A673 (cell line): ENCODE data around the gene PRKCB. TPM values are rescaled to one million over a fixed set of nuclear protein-coding genes. Genes with fewer than 3 reads are reported as not detected.

Source experiments
- BruUV-seq: library from RNA; stranded (reverse); fragments of 400-500 nt; replicated peaks from 2 replicates; lab custom pipeline; 2021; lab: Mats Ljungman, UMichigan
- CTCF ChIA-PET: fragments of 300-600 bp; sonication (Branson Sonifier 250); formaldehyde crosslinking; loops from one replicate; lab custom pipeline; 2022; ENCODE audit warnings: antibody characterized with exemption; lab: Charles Lee
- POLR2A ChIA-PET: fragments of 300-600 bp; sonication (Branson Sonifier 250); formaldehyde crosslinking; loops from one replicate; lab custom pipeline; 2022; ENCODE audit warnings: antibody characterized with exemption; ENCODE audit not compliant: low non-redundant PET; lab: Charles Lee
- DNase-seq: peaks from one replicate; pipeline ENCODE4 v3.0.0-alpha.2; 2015; ENCODE audit warnings: low spot score
- H3K27ac ChIP-seq: fragments of 200-600 bp; sonication (generic); 2 replicates; pipeline ENCODE4 v1.5.1; 2016; ENCODE audit warnings: mixed run types, low read depth, mild to moderate bottlenecking, mixed read lengths, antibody characterized with exemption, low read length; ENCODE audit not compliant: poor library complexity, severe bottlenecking
- H3K27me3 ChIP-seq: fragments of 200-600 bp; sonication (generic); replicated peaks from 2 replicates; pipeline ENCODE4 v1.6.1; 2017; ENCODE audit warnings: mixed run types, low read depth, mild to moderate bottlenecking, mixed read lengths, antibody characterized with exemption, low read length; ENCODE audit not compliant: insufficient read depth, poor library complexity
- H3K36me3 ChIP-seq: fragments of 200-600 bp; sonication (generic); 2 replicates; pipeline ENCODE4 v1.6.1; 2016; ENCODE audit warnings: mixed run types, mild to moderate bottlenecking, mixed read lengths, antibody characterized with exemption, low read length; ENCODE audit not compliant: insufficient read depth, poor library complexity, severe bottlenecking
- H3K4me1 ChIP-seq: fragments of 200-600 bp; sonication (generic); 2 replicates; pipeline ENCODE4 v1.6.1; 2017; ENCODE audit warnings: mixed run types, mild to moderate bottlenecking, mixed read lengths, antibody characterized with exemption, low read length; ENCODE audit not compliant: insufficient read depth, poor library complexity, severe bottlenecking
- H3K4me3 ChIP-seq: fragments of 200-600 bp; sonication (generic); 2 replicates; pipeline ENCODE4 v1.5.1; 2016; ENCODE audit warnings: low read depth, mixed run types, mild to moderate bottlenecking, mixed read lengths, low read length; ENCODE audit not compliant: poor library complexity, severe bottlenecking
- H3K9me3 ChIP-seq: fragments of 200-600 bp; sonication (generic); 2 replicates; pipeline ENCODE4 v1.6.1; 2016; ENCODE audit warnings: mixed run types, low read depth, mild to moderate bottlenecking, mixed read lengths, antibody characterized with exemption, low read length; ENCODE audit not compliant: poor library complexity, severe bottlenecking
- CTCF ChIP-seq: fragments of 300-800, 200-600 bp; sonication (generic); conservative IDR thresholded peaks from 2 replicates; pipeline ENCODE4 v1.5.1; 2017; ENCODE audit warnings: low read depth, mild to moderate bottlenecking, antibody characterized with exemption, low read length, moderate library complexity, mixed read lengths
- EZH2 ChIP-seq: fragments of 200-600 bp; sonication (generic); IDR thresholded peaks from 2 replicates; pipeline ENCODE4 v1.6.1; 2017; ENCODE audit warnings: borderline replicate concordance, low read depth, mild to moderate bottlenecking, mixed read lengths, antibody characterized with exemption, low read length; ENCODE audit not compliant: poor library complexity, severe bottlenecking
- intact Hi-C: fragments of 100-400 bp; cut with micrococcal nuclease; formaldehyde crosslinking; loops from one replicate; pipeline ENCODE4 v1.10.0; 2022; ENCODE audit not compliant: unreplicated experiment
- total RNA-seq: library from RNA; stranded (reverse); gene quantifications from 2 replicates; pipeline ENCODE4 v1.2.3, GENCODE V29; 2021

Gene PRKCB
- total RNA-seq, 1 experiment from 2014 or later: 171 TPM

GRCh38 chr16:23959752-23960072 lies 123.9 kb downstream of the PRKCB start:
- Histone ChIP-seq H3K4me3 (no peak overlapping the region), H3K36me3 (peaks cover 11% of the 10 kb centered on the region), H3K9me3 (no peaks in the 10 kb centered on the region), H3K27ac (no peak overlapping the region), H3K4me1 (peaks cover 30% of the 10 kb centered on the region), H3K27me3 (no peaks in the 10 kb centered on the region)
- intact Hi-C loops: no loop called here
- no TSS peak for BruUV-seq
- ChIA-PET POLR2A (no interaction called here), CTCF (no interaction called here)
- TF ChIP-seq CTCF: no peak
- no peak for TF ChIP-seq EZH2
- DNase-seq: no peak

DNA sequence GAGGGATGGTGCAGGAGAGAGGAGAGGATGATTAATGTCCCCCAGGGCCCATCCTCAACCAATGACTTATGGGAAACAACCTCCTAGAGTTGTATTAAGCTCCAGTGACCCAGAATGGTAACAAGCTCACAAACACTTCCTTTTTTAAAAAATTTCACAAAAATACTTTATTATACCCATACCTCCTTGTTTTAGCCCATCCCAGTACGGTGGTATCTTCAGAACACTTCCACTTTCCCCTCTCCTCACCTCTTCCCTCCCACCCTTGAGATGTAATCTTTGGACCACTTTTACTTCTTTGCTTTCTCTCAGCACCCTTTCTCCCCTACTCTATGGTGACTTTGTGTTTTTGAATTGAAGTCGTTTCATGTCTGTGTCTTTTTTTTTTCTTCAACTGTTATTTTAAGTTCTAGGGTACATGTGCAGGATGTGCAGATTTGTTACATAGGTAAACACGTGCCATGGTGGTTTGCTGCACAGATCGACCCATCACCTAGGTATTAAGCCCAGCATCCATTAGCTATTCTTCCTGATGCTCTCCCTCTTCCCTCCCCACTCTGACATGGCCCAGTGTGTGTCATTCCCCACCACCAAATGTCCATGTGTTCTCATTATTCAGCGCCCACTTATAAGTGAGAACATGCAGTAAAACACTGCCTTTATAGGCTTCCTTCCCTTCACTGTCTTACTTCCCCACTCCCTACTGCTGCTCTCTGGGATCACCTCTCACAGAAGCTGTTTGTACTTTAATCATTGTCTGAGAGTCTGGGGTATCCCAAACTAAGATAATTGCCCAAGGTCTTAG lies 124.5 kb downstream of the PRKCB start:
- intact Hi-C loops: no loop called here
- POLR2A ChIA-PET: no interaction called here
- H3K4me1 ChIP-seq: peaks cover 32% of the 10 kb centered on the region
- H3K4me3 ChIP-seq: no peak overlapping the region
- H3K36me3 ChIP-seq: peaks cover 11% of the 10 kb centered on the region
- no peaks in the 10 kb centered on the region for H3K27me3 ChIP-seq
- BruUV-seq: no TSS peak
- H3K9me3 ChIP-seq: no peaks in the 10 kb centered on the region
- CTCF ChIA-PET: no interaction called here
- no peak for DNase-seq
- TF ChIP-seq EZH2 (no peak), CTCF (no peak)
- H3K27ac ChIP-seq: peak overlapping the region; percentile 3

GRCh38 chr16:23962001-23962400 lies 126.2 kb downstream of the PRKCB start:
- TF ChIP-seq CTCF: no peak
- ChIA-PET POLR2A (no interaction called here), CTCF (no interaction called here)
- Histone ChIP-seq H3K9me3 (no peaks in the 10 kb centered on the region), H3K4me3 (no peak overlapping the region), H3K36me3 (peaks cover 11% of the 10 kb centered on the region), H3K4me1 (peaks cover 39% of the 10 kb centered on the region), H3K27me3 (no peaks in the 10 kb centered on the region), H3K27ac (no peak overlapping the region)
- intact Hi-C loops: no loop called here
- no TSS peak for BruUV-seq
- no peak for DNase-seq
